GM21786 (cell line): ENCODE data around the gene OR4D1.

Experiments used
- ATAC-seq: cut with Tn5 transposase; IDR thresholded peaks from one replicate; pipeline ENCODE4 v1.9.1; 2021; ENCODE audit not compliant: unreplicated experiment

Gene OR4D1

GRCh38 chr17:58153046-58153445 lies 4.9 kb downstream of the OR4D1 start:
- no peak for ATAC-seq

GRCh38 chr17:58153671-58154070 lies 5.5 kb downstream of the OR4D1 start:
- ATAC-seq: no peak

- no peak for ATAC-seq
These were observed 8.9 kb downstream of the OR4D1 start for GRCh38 chr17:58156839-58157803.

- no peak for ATAC-seq
These were observed 10.0 kb downstream of the OR4D1 start for GRCh38 chr17:58158181-58158580.

- no peak for ATAC-seq
These were observed 13.4 kb downstream of the OR4D1 start for GRCh38 chr17:58161566-58161965.

GRCh38 chr17:58165981-58166380 lies 17.8 kb downstream of the OR4D1 start:
- no peak for ATAC-seq

GRCh38 chr17:58166682-58167081 lies 18.5 kb downstream of the OR4D1 start, which contains the start of gene OR4D2:
TSS of gene OR4D2 (plus strand) at chr17:58166982. CDS start at chr17:58169656, 2,674 bp downstream.
- ATAC-seq: no peak

- no peak for ATAC-seq
These were observed 22.4 kb downstream of the OR4D1 start for GRCh38 chr17:58170622-58171021.

- ATAC-seq: no peak
These were observed 24.3 kb downstream of the OR4D1 start for GRCh38 chr17:58172369-58173071.

GRCh38 chr17:58174871-58175270 lies 26.7 kb downstream of the OR4D1 start:
- no peak for ATAC-seq

GRCh38 chr17:58176200-58176599 lies 28.0 kb downstream of the OR4D1 start:
- ATAC-seq: no peak

- no peak for ATAC-seq
These were observed 33.6 kb downstream of the OR4D1 start for GRCh38 chr17:58181796-58182195.

GRCh38 chr17:58183514-58183913 lies 35.3 kb downstream of the OR4D1 start:
- ATAC-seq: no peak

- ATAC-seq: no peak
These were observed 36.3 kb downstream of the OR4D1 start for GRCh38 chr17:58184308-58184985.

GRCh38 chr17:58184986-58185761 lies 37.0 kb downstream of the OR4D1 start:
- ATAC-seq: no peak

GRCh38 chr17:58186591-58186990 lies 38.4 kb downstream of the OR4D1 start:
- no peak for ATAC-seq

GRCh38 chr17:58187063-58187462 lies 38.9 kb downstream of the OR4D1 start:
- no peak for ATAC-seq

- ATAC-seq: no peak
These were observed 39.5 kb downstream of the OR4D1 start for GRCh38 chr17:58187675-58188074.

- ATAC-seq: no peak
These were observed 41.4 kb downstream of the OR4D1 start for GRCh38 chr17:58189436-58190146.
